NCI-H446 treated with DMSO at 0.1 percent for 48 hours (cell line): ENCODE measurements around the gene TAAR2.
"Not testable (repeated sequence)": the region's sequence is repeated elsewhere in the genome, so short reads cannot be mapped to it uniquely, and the experiment has no call there.

ENCODE experiments used
- DNase-seq: peaks from one replicate; lab custom pipeline; 2025; lab: John Stamatoyannopoulos, UW

TAAR2 gene

GRCh38 chr6:132624175-132624574 lies at the start of gene TAAR2:
Gene TAAR2, minus strand, starts transcription at chr6:132624275. Its CDS starts 0 bp downstream, at chr6:132624275.
- no peak for DNase-seq

- DNase-seq = no peak
These were observed 49.5 kb upstream of the TAAR2 start for GRCh38 chr6:132673376-132674094.

GRCh38 chr6:132671295-132671694 lies 47.2 kb upstream of the TAAR2 start:
- no peak for DNase-seq

- no peak for DNase-seq
These were observed 45.7 kb upstream of the TAAR2 start for GRCh38 chr6:132669690-132670291.

GRCh38 chr6:132666118-132666517 lies 42.0 kb upstream of the TAAR2 start:
- no peak for DNase-seq

- no peak for DNase-seq
These were observed 40.4 kb upstream of the TAAR2 start for GRCh38 chr6:132664309-132665034.

- DNase-seq = no peak
These were observed 39.6 kb upstream of the TAAR2 start for GRCh38 chr6:132663661-132664060.

- no peak for DNase-seq
These were observed 37.8 kb upstream of the TAAR2 start for GRCh38 chr6:132661906-132662305.

- no peak for DNase-seq
These were observed 35.0 kb upstream of the TAAR2 start, which contains the start of gene TAAR1 for GRCh38 chr6:132659082-132659481. Gene TAAR1, minus strand, starts transcription at chr6:132659182. Its CDS starts 13,179 bp downstream, at chr6:132646003.

- DNase-seq = no peak
These were observed 27.0 kb upstream of the TAAR2 start for GRCh38 chr6:132651062-132651461.

- DNase-seq = no peak
These were observed 26.4 kb upstream of the TAAR2 start for GRCh38 chr6:132650429-132650828.

- no peak for DNase-seq
These were observed 24.8 kb upstream of the TAAR2 start for GRCh38 chr6:132648828-132649227.

- no peak for DNase-seq
These were observed 24.3 kb upstream of the TAAR2 start for GRCh38 chr6:132648356-132648755.

- no peak for DNase-seq
These were observed 19.5 kb upstream of the TAAR2 start for GRCh38 chr6:132643547-132643946.

GRCh38 chr6:132637135-132637534 lies 13.1 kb upstream of the TAAR2 start:
- not testable (repeated sequence) for DNase-seq

GRCh38 chr6:132635906-132636305 lies 11.8 kb upstream of the TAAR2 start:
- not testable (repeated sequence) for DNase-seq

GRCh38 chr6:132635288-132635687 lies 11.2 kb upstream of the TAAR2 start:
- DNase-seq = not testable (repeated sequence)

GRCh38 chr6:132634796-132635195 lies 10.7 kb upstream of the TAAR2 start:
- DNase-seq = no peak

- no peak for DNase-seq
These were observed 9.3 kb upstream of the TAAR2 start for GRCh38 chr6:132633362-132633761.

GRCh38 chr6:132623106-132623845 lies 799 bp downstream of the TAAR2 start:
- no peak for DNase-seq

GRCh38 chr6:132616677-132617076 lies 7.4 kb downstream of the TAAR2 start:
- no peak for DNase-seq

- DNase-seq = no peak
These were observed 9.5 kb downstream of the TAAR2 start for GRCh38 chr6:132614554-132614953.
